ENCODE data around the gene FHL2. TPM values are rescaled to one million over a fixed set of nuclear protein-coding genes. Genes with fewer than 3 reads are reported as not detected.
"Not testable (repeated sequence)": the region's sequence is repeated elsewhere in the genome, so short reads cannot be mapped to it uniquely, and the experiment has no call there.

Gene FHL2
- total RNA-seq, 2 experiments from 2014 or later: 3.0 to 3.1 TPM

GRCh38 chr2:105431367-105432043 is 32.7 kb upstream of the FHL2 start:
- CTCF ChIA-PET: no interaction called here
- Mint-ChIP-seq H3K4me3 (no peak overlapping the region), H3K27me3 (peaks cover 10% of the 10 kb centered on the region), H3K36me3 (ENCODE audit: low read depth) (no peaks in the 10 kb centered on the region), H3K4me1 (peaks cover 10% of the 10 kb centered on the region), H3K27ac (no peak overlapping the region), H3K9me3 (no peaks in the 10 kb centered on the region)
- POLR2A ChIA-PET: no interaction called here
- DNase-seq: no peak

DNA sequence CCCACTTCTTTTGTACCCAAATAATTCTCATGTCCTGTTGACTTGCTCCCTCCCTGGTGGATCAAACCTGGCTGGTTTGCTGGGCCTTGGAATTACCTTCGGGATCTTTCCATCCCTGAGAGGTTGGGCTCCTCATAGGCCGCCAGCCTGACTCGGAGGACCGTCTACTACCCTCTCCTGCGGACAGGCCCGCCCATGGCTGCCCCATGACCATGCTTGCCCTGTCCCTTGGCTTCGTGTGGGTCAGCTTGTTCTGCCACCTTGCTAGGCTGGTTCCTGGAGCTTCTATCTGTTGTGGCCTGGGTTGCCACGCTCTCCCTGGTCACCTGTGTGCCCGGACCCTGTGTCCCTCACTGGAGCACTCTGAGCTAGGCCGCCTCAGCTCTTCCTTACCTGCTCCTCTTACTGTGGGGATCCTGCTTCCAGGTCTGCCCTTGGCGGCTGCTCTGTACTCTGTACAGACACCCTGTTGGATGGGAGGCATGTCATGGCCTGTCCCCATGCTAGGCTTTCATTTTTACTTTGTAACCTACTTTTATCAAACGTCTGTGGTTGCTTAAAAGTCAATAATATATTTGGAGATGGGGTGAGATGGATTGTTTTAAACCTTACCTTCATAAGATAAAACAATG is 29.7 kb upstream of the FHL2 start:
- Mint-ChIP-seq H3K36me3 (ENCODE audit: low read depth) (no peaks in the 10 kb centered on the region), H3K9me3 (no peaks in the 10 kb centered on the region), H3K27ac (no peak overlapping the region), H3K4me3 (no peak overlapping the region), H3K4me1 (peaks cover 12% of the 10 kb centered on the region), H3K27me3 (peaks cover 11% of the 10 kb centered on the region)
- ChIA-PET CTCF (no interaction called here), POLR2A (interaction anchor here (0.5 kb wide), 1 partner anchor 581 kb away, joined by 3 read pairs; no protein-coding TSS in a partner anchor)
- no peak for DNase-seq

- ChIA-PET POLR2A (no interaction called here), CTCF (no interaction called here)
- Mint-ChIP-seq H3K4me3 (no peak overlapping the region), H3K27ac (no peak overlapping the region), H3K9me3 (no peaks in the 10 kb centered on the region), H3K36me3 (ENCODE audit: low read depth) (no peaks in the 10 kb centered on the region), H3K4me1 (peaks cover 12% of the 10 kb centered on the region), H3K27me3 (peaks cover 11% of the 10 kb centered on the region)
- no peak for DNase-seq
Measured at GRCh38 chr2:105427485-105427884, 28.6 kb upstream of the FHL2 start.

DNA sequence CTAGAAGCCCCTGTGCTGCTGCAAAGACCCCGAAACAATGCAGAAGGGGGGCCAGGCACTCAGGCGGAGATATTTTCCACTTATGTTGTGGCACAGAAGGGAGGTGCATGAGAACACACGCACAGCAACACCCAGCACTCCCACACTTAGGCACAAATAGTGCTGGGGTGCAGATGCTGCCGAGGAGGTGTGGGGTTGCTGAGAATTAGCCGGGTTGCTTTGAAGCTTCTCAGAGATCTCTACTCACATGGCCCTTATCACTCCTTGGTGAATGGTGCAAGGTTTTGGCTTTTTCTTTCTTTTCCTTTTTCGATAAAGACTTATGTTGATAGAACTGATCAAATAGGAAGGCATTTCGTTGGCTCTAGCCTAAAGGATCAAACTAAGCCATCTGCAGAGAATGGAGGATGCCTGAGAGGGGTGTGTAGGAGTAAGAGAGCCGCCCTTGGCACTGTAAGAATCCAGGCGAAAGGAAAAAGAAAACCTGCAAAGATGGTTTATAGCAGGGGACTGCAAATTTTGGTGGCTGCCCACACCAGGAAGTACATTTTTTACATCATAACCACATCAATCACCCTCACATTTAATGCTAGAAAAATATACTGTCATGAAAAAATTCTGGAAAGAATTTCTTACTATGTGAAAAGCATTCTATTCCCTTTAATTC is 27.9 kb upstream of the FHL2 start:
- ChIA-PET POLR2A (no interaction called here), CTCF (no interaction called here)
- DNase-seq: no peak
- peaks cover 14% of the 10 kb centered on the region for H3K27me3 Mint-ChIP-seq
- peaks cover 12% of the 10 kb centered on the region for H3K4me1 Mint-ChIP-seq
- no peaks in the 10 kb centered on the region for H3K36me3 Mint-ChIP-seq (ENCODE audit: low read depth)
- no peak overlapping the region for H3K4me3 Mint-ChIP-seq
- H3K27ac Mint-ChIP-seq: no peak overlapping the region
- H3K9me3 Mint-ChIP-seq: no peaks in the 10 kb centered on the region

- POLR2A ChIA-PET: no interaction called here
- no peaks in the 10 kb centered on the region for H3K36me3 Mint-ChIP-seq (ENCODE audit: low read depth)
- H3K27ac Mint-ChIP-seq: no peak overlapping the region
- CTCF ChIA-PET: no interaction called here
- no peaks in the 10 kb centered on the region for H3K9me3 Mint-ChIP-seq
- no peak overlapping the region for H3K4me3 Mint-ChIP-seq
- peaks cover 12% of the 10 kb centered on the region for H3K4me1 Mint-ChIP-seq
- DNase-seq: no peak
- H3K27me3 Mint-ChIP-seq: peaks cover 19% of the 10 kb centered on the region
Measured at GRCh38 chr2:105425936-105426625, 27.2 kb upstream of the FHL2 start.

- H3K27ac Mint-ChIP-seq; DNase-seq; CTCF ChIA-PET; H3K4me3 Mint-ChIP-seq; POLR2A ChIA-PET; H3K9me3 Mint-ChIP-seq; H3K36me3 Mint-ChIP-seq (ENCODE audit: low read depth): not testable (repeated sequence)
- Mint-ChIP-seq H3K4me1 (peaks cover 12% of the 10 kb centered on the region), H3K27me3 (peaks cover 24% of the 10 kb centered on the region)
Measured at GRCh38 chr2:105424836-105425235, 26.0 kb upstream of the FHL2 start.

- DNase-seq: no peak
- Mint-ChIP-seq H3K36me3 (ENCODE audit: low read depth) (no peaks in the 10 kb centered on the region), H3K9me3 (peaks cover 4% of the 10 kb centered on the region), H3K27me3 (peaks cover 29% of the 10 kb centered on the region), H3K27ac (no peak overlapping the region), H3K4me3 (no peak overlapping the region), H3K4me1 (peaks cover 13% of the 10 kb centered on the region)
- POLR2A ChIA-PET: no interaction called here
- CTCF ChIA-PET: no interaction called here
Measured at GRCh38 chr2:105422801-105423200, 23.9 kb upstream of the FHL2 start.

DNA sequence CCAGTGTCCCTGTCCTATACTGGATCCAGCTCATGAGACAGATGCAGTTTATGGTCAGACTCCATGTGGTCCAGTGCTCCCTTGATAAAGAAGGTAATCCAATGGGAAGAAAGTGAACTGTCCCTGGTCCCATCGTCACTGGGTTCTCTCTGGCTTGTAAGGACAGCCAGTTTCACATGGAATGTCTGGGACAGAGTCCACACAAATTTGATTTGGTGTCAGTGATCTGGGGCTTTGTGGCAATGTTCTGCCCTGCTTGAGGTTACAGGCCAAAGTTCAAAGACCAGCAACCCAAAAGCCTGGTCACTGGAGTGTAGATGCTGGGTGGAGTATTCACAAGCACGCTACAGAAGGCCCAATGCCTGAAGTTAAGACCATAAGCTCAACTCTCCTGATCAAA is 22.2 kb upstream of the FHL2 start:
- no peak overlapping the region for H3K27ac Mint-ChIP-seq
- peaks cover 3% of the 10 kb centered on the region for H3K4me1 Mint-ChIP-seq
- H3K27me3 Mint-ChIP-seq: peaks cover 32% of the 10 kb centered on the region
- ChIA-PET POLR2A (no interaction called here), CTCF (no interaction called here)
- DNase-seq: no peak
- no peaks in the 10 kb centered on the region for H3K36me3 Mint-ChIP-seq (ENCODE audit: low read depth)
- peaks cover 4% of the 10 kb centered on the region for H3K9me3 Mint-ChIP-seq
- H3K4me3 Mint-ChIP-seq: no peak overlapping the region

GRCh38 chr2:105418522-105418921 is 19.7 kb upstream of the FHL2 start:
- H3K27ac Mint-ChIP-seq: no peak overlapping the region
- ChIA-PET POLR2A (no interaction called here), CTCF (no interaction called here)
- no peak overlapping the region for H3K4me3 Mint-ChIP-seq
- no peaks in the 10 kb centered on the region for H3K36me3 Mint-ChIP-seq (ENCODE audit: low read depth)
- peaks cover 4% of the 10 kb centered on the region for H3K9me3 Mint-ChIP-seq
- peaks cover 3% of the 10 kb centered on the region for H3K4me1 Mint-ChIP-seq
- DNase-seq: no peak
- H3K27me3 Mint-ChIP-seq: peaks cover 34% of the 10 kb centered on the region

DNA sequence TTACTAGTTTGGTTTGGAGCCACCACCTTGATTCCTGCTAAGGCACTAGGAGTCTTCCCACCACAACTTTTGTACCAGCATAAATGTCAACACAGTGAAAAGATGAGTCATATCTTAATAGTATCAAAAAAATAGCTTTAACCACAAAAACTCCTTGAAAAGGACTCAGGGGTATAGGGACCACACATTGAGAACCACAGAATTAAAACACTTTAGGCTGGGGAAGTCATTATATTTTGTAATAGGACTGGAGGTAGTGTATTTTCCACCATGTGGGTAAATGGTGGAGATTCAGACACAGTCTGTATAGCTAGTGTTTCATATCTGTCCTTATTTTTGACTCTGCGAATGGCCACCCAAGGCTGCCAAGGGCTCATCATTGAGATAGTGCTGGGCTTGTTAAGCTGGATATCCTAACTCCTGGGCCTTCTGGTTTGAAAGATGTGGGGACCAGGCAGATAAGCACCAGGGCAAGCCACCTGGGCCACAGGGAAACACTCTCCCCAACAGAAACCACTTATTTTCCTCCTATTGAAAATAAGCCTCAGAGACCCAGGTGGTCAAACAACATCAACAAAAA is 19.1 kb upstream of the FHL2 start:
- H3K4me3 Mint-ChIP-seq: no peak overlapping the region
- H3K27me3 Mint-ChIP-seq: peaks cover 36% of the 10 kb centered on the region
- ChIA-PET CTCF (interaction anchor here (0.7 kb wide), 1 partner anchor 119 kb away, joined by 3 read pairs; no protein-coding TSS in a partner anchor), POLR2A (no interaction called here)
- peaks cover 4% of the 10 kb centered on the region for H3K9me3 Mint-ChIP-seq
- no peaks in the 10 kb centered on the region for H3K36me3 Mint-ChIP-seq (ENCODE audit: low read depth)
- H3K27ac Mint-ChIP-seq: no peak overlapping the region
- peaks cover 3% of the 10 kb centered on the region for H3K4me1 Mint-ChIP-seq
- no peak for DNase-seq

GRCh38 chr2:105416156-105416555 is 17.3 kb upstream of the FHL2 start:
- CTCF ChIA-PET: no interaction called here

DNA sequence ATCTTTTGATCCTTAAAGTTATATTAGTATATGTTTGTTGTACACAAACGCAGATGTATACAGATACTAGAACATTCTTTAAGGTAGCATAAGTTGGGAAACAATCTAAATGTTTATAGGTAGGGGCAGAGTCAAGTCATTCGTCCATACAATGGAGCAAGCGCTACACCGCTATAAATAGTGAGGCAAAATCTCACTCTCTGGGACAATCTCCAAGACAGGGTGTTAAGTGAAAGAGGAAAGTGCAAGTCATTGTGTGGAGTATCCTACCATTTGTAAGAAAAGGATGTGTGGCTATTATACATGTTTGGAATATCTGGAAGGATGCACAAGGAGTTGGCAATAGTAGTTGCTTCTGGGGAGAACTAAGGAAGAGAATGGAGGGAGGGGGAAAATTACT is 16.2 kb upstream of the FHL2 start:
- ChIA-PET CTCF (no interaction called here), POLR2A (no interaction called here)
- H3K9me3 Mint-ChIP-seq: peaks cover 4% of the 10 kb centered on the region
- peaks cover 42% of the 10 kb centered on the region for H3K27me3 Mint-ChIP-seq
- H3K27ac Mint-ChIP-seq: no peak overlapping the region
- no peak for DNase-seq
- no peaks in the 10 kb centered on the region for H3K36me3 Mint-ChIP-seq (ENCODE audit: low read depth)
- H3K4me1 Mint-ChIP-seq: peaks cover 3% of the 10 kb centered on the region
- H3K4me3 Mint-ChIP-seq: no peak overlapping the region

More at GRCh38 chr2:105416156-105416555, 17.3 kb upstream of the FHL2 start:
- Mint-ChIP-seq H3K4me1 (peaks cover 3% of the 10 kb centered on the region), H3K27ac (no peak overlapping the region), H3K9me3 (peaks cover 4% of the 10 kb centered on the region), H3K27me3 (peaks cover 41% of the 10 kb centered on the region), H3K4me3 (no peak overlapping the region), H3K36me3 (ENCODE audit: low read depth) (no peaks in the 10 kb centered on the region)
- no peak for DNase-seq
- POLR2A ChIA-PET: no interaction called here

- no peak overlapping the region for H3K4me3 Mint-ChIP-seq
- ChIA-PET CTCF (no interaction called here), POLR2A (no interaction called here)
- H3K36me3 Mint-ChIP-seq (ENCODE audit: low read depth): no peaks in the 10 kb centered on the region
- peaks cover 36% of the 10 kb centered on the region for H3K27me3 Mint-ChIP-seq
- no peaks in the 10 kb centered on the region for H3K9me3 Mint-ChIP-seq
- H3K4me1 Mint-ChIP-seq: peaks cover 3% of the 10 kb centered on the region
- no peak for DNase-seq
- H3K27ac Mint-ChIP-seq: no peak overlapping the region
Measured at GRCh38 chr2:105413206-105413605, 14.4 kb upstream of the FHL2 start.
